GM18867 (cell line): ENCODE results near the gene SCAI.
"Not testable (repeated sequence)": the region's sequence is repeated elsewhere in the genome, so short reads cannot be mapped to it uniquely, and the experiment has no call there.

Source experiments
- ATAC-seq: cut with Tn5 transposase; IDR thresholded peaks from one replicate; pipeline ENCODE4 v1.9.1; 2021; ENCODE audit warnings: mild to moderate bottlenecking, moderate library complexity; ENCODE audit not compliant: unreplicated experiment

Gene SCAI

GRCh38 chr9:125150349-125151245 lies 7.3 kb upstream of the SCAI start:
- no peak for ATAC-seq

GRCh38 chr9:125147401-125147951 lies 4.1 kb upstream of the SCAI start:
- no peak for ATAC-seq

- ATAC-seq, result no peak
Measured at GRCh38 chr9:125146247-125146646, 2.9 kb upstream of the SCAI start.

GRCh38 chr9:125145425-125145824 lies 2.1 kb upstream of the SCAI start:
- no peak for ATAC-seq

- no peak for ATAC-seq
Measured at GRCh38 chr9:125142560-125143376, 560 bp downstream of the SCAI start.

GRCh38 chr9:125141751-125142150 lies 1.6 kb downstream of the SCAI start:
- no peak for ATAC-seq

- no peak for ATAC-seq
Measured at GRCh38 chr9:125141251-125141650, 2.1 kb downstream of the SCAI start.

GRCh38 chr9:125140576-125140975 lies 2.8 kb downstream of the SCAI start:
- ATAC-seq, result no peak

GRCh38 chr9:125137200-125137599 lies 6.1 kb downstream of the SCAI start:
- ATAC-seq, result no peak

- ATAC-seq, result no peak
Measured at GRCh38 chr9:125134976-125135375, 8.4 kb downstream of the SCAI start.

GRCh38 chr9:125133403-125134329 lies 9.7 kb downstream of the SCAI start:
- no peak for ATAC-seq

- no peak for ATAC-seq
Measured at GRCh38 chr9:125131778-125132177, 11.6 kb downstream of the SCAI start.

GRCh38 chr9:125126019-125126746 lies 17.1 kb downstream of the SCAI start:
- ATAC-seq, result peak; percentile 82

GRCh38 chr9:125125523-125125922 lies 17.8 kb downstream of the SCAI start:
- no peak for ATAC-seq

GRCh38 chr9:125121146-125121545 lies 22.2 kb downstream of the SCAI start:
- ATAC-seq, result no peak

- ATAC-seq, result no peak
Measured at GRCh38 chr9:125119643-125120286, 23.6 kb downstream of the SCAI start.

- not testable (repeated sequence) for ATAC-seq
Measured at GRCh38 chr9:125118696-125119095, 24.6 kb downstream of the SCAI start.

- ATAC-seq, result not testable (repeated sequence)
Measured at GRCh38 chr9:125114503-125114902, 28.8 kb downstream of the SCAI start.

GRCh38 chr9:125110464-125110863 lies 32.9 kb downstream of the SCAI start:
- no peak for ATAC-seq
